HCT116 (cell line): ENCODE data around the gene ARHGAP18. TPM values are rescaled to one million over a fixed set of nuclear protein-coding genes. Genes with fewer than 3 reads are reported as not detected.

Experiments
- ATAC-seq: fragments of 200-7000 bp; cut with Tn5 transposase; 2 replicates; pipeline ENCODE4 v1.9.1; 2020; ENCODE audit warnings: mild to moderate bottlenecking, moderate library complexity
- BruUV-seq: library from RNA; stranded (reverse); fragments of 400-500 nt; replicated peaks from 2 replicates; lab custom pipeline; 2021; lab: Mats Ljungman, UMichigan
- CTCF ChIA-PET: fragments of 300-600 bp; sonication (Branson Sonifier 250); formaldehyde crosslinking; loops from one replicate; lab custom pipeline; 2021; ENCODE audit warnings: antibody characterized with exemption; lab: Charles Lee
- POLR2A ChIA-PET: fragments of 300-600, 350-600 bp; sonication (Branson Sonifier 250); formaldehyde crosslinking; loops from one replicate; lab custom pipeline; 2021; ENCODE audit warnings: antibody characterized with exemption; lab: Charles Lee
- RAD21 ChIA-PET, 2 experiments: fragments of 300-600 bp; sonication (Branson Sonifier 250); formaldehyde crosslinking; loops; one replicate each; lab custom pipeline; 2023; ENCODE audit warnings: low total read pairs in 2 of 2; ENCODE audit not compliant: uncharacterized antibody in 2 of 2, unreplicated experiment in 2 of 2, low non-redundant PET in 1 of 2; lab: Charles Lee
- DNase-seq: peaks from one replicate; pipeline ENCODE4 v3.0.0-alpha.2; 2010; ENCODE audit warnings: low read depth, low spot score
- H2AFZ ChIP-seq: fragments of 200-600 bp; shearing (Covaris generic), sonication (generic); 2 replicates; pipeline ENCODE4 v1.6.1; 2017; ENCODE audit warnings: low read depth, mixed run types, mixed read lengths, antibody characterized with exemption, low read length; ENCODE audit not compliant: poor library complexity, severe bottlenecking
- H3K27ac ChIP-seq: 2 replicates; pipeline ENCODE4 v1.5.1; 2012; ENCODE audit warnings: low read depth, low read length
- H3K27me3 ChIP-seq: fragments of 200-600 bp; sonication (generic); 2 replicates; pipeline ENCODE4 v1.6.1; 2016; ENCODE audit warnings: mixed run types, low read length, mixed read lengths; ENCODE audit not compliant: insufficient read depth
- H3K36me3 ChIP-seq, 2 experiments: fragments of 200-500 bp in 1 of 2; fragments of 200-600 bp in 1 of 2; sonication (Bioruptor generic) in 1 of 2; sonication (generic) in 1 of 2; 2 replicates each; pipeline versions ENCODE4 v1.5.1 to v1.6.1; 2014 to 2016; ENCODE audit warnings: low read length in 2 of 2, inconsistent platforms in 1 of 2, mixed read lengths in 1 of 2, mixed run types in 1 of 2; ENCODE audit not compliant: insufficient read depth in 2 of 2, control insufficient read depth in 1 of 2
- H3K4me1 ChIP-seq, 2 experiments: fragments of 200-600 bp in 1 of 2; sonication (generic) in 1 of 2; 2 replicates each; pipeline versions ENCODE4 v1.5.1 to v1.6.1; 2012 to 2017; ENCODE audit warnings: low read length in 2 of 2, inconsistent platforms in 1 of 2, mild to moderate bottlenecking in 1 of 2, mixed read lengths in 1 of 2, mixed run types in 1 of 2, moderate library complexity in 1 of 2; ENCODE audit not compliant: insufficient read depth in 2 of 2, control insufficient read depth in 1 of 2
- H3K4me2 ChIP-seq: fragments of 200-600 bp; sonication (generic); 2 replicates; pipeline ENCODE4 v1.6.1; 2017; ENCODE audit warnings: mixed run types, low read length, mixed read lengths
- H3K4me3 ChIP-seq, 2 experiments: fragments of 200-600 bp in 1 of 2; sonication (generic) in 1 of 2; replicated peaks in 1 of 2; 2 replicates each; pipeline ENCODE4 v1.5.1; 2011 to 2016; ENCODE audit warnings: low read length in 2 of 2, control low read depth in 1 of 2, low read depth in 1 of 2, mild to moderate bottlenecking in 1 of 2, mixed read lengths in 1 of 2, mixed run types in 1 of 2
- H3K79me2 ChIP-seq: fragments of 200-600 bp; sonication (generic); 2 replicates; pipeline ENCODE4 v1.6.1; 2017; ENCODE audit warnings: mild to moderate bottlenecking, mixed run types, low read length, moderate library complexity, mixed read lengths; ENCODE audit not compliant: insufficient read depth
- H3K9ac ChIP-seq: fragments of 200-600 bp; sonication (generic); 2 replicates; pipeline ENCODE4 v1.6.1; 2016; ENCODE audit warnings: low read length, mixed read lengths
- H3K9me2 ChIP-seq: fragments of 200-600 bp; sonication (generic), shearing (Covaris generic); 2 replicates; pipeline ENCODE4 v1.6.1; 2017; ENCODE audit warnings: mixed run types, mild to moderate bottlenecking, moderate library complexity; ENCODE audit not compliant: insufficient read depth
- H3K9me3 ChIP-seq, 2 experiments: fragments of 200-500 bp in 1 of 2; fragments of 200-600 bp in 1 of 2; sonication (Bioruptor generic) in 1 of 2; sonication (generic) in 1 of 2; 2 replicates each; pipeline ENCODE4 v1.6.1; 2014 to 2017; ENCODE audit warnings: low read length in 2 of 2, mixed read lengths in 2 of 2, inconsistent platforms in 1 of 2, low read depth in 1 of 2, mild to moderate bottlenecking in 1 of 2, mixed run types in 1 of 2, moderate library complexity in 1 of 2; ENCODE audit not compliant: control insufficient read depth in 1 of 2, insufficient read depth in 1 of 2
- H4K20me1 ChIP-seq: fragments of 200-600 bp; sonication (generic), shearing (Covaris generic); 2 replicates; pipeline ENCODE4 v1.6.1; 2017; ENCODE audit warnings: mixed run types, mild to moderate bottlenecking, moderate library complexity; ENCODE audit not compliant: insufficient read depth
- CTCF ChIP-seq, 3 experiments: fragments of 200-600 bp in 1 of 3; sonication (generic) in 1 of 3; IDR thresholded peaks in 2 of 3; conservative IDR thresholded peaks in 1 of 3; 2 replicates each; pipeline ENCODE4 v1.5.1; 2012 to 2017; ENCODE audit warnings: low read depth in 2 of 3, low read length in 2 of 3, antibody characterized with exemption in 1 of 3, borderline replicate concordance in 1 of 3, control low read depth in 1 of 3, mild to moderate bottlenecking in 1 of 3, mixed read lengths in 1 of 3, mixed run types in 1 of 3, moderate library complexity in 1 of 3; ENCODE audit not compliant: insufficient read depth in 1 of 3
- EZH2phosphoT487 ChIP-seq: fragments of 200-600 bp; IDR thresholded peaks from 2 replicates; pipeline ENCODE4 v1.6.1; 2018; ENCODE audit warnings: antibody characterized with exemption, borderline replicate concordance
- JUND ChIP-seq: IDR thresholded peaks from 2 replicates; pipeline ENCODE4 v1.6.1; 2012
- POLR2AphosphoS5 ChIP-seq: IDR thresholded peaks from 2 replicates; pipeline ENCODE4 v1.6.1; 2011; ENCODE audit warnings: mild to moderate bottlenecking, low read depth, low read length, moderate library complexity
- RAD21 ChIP-seq: IDR thresholded peaks from 2 replicates; pipeline ENCODE4 v1.6.1; 2012; ENCODE audit warnings: low read depth, mild to moderate bottlenecking
- YY1 ChIP-seq: IDR thresholded peaks from 2 replicates; pipeline ENCODE4 v1.6.1; 2011; ENCODE audit warnings: low read length, low read depth, moderate library complexity, mild to moderate bottlenecking; ENCODE audit not compliant: insufficient replicate concordance; ENCODE audit errors: extremely low read depth
- ZFX ChIP-seq: fragments of 450-650 bp; IDR thresholded peaks from 2 replicates; pipeline ENCODE4 v1.6.1; 2017
- intact Hi-C: fragments of 100-400 bp; cut with micrococcal nuclease; formaldehyde crosslinking; loops from 2 replicates; pipeline ENCODE4 v1.10.0; 2022
- total RNA-seq: library from RNA; stranded (reverse); gene quantifications from one replicate; pipeline ENCODE4 v1.2.1, GENCODE V29; 2021; ENCODE audit not compliant: unreplicated experiment

Gene ARHGAP18
- total RNA-seq, 1 experiment from 2014 or later: 70.3 TPM

- TF ChIP-seq ZFX (no peak), EZH2phosphoT487 (no peak), JUND (no peak), YY1 (no peak)
Observed at GRCh38 chr6:129659590-129660345, 50.2 kb downstream of the ARHGAP18 start (continued).

- no peaks in the 10 kb centered on the region for H3K36me3 ChIP-seq
- TF ChIP-seq CTCF (IDR thresholded peaks at IDR 0.05 in 2 of 3, conservative IDR thresholded peaks at IDR 0.05 in 1 of 3; ENCODE audit: borderline replicate concordance in 1 of 3, insufficient read depth in 1 of 3, low read depth in 2 of 3, low read length in 2 of 3) (no peak), POLR2AphosphoS5 (no peak), RAD21 (no peak), ZFX (no peak)
- TF ChIP-seq, all 23 proteins: peak for 0
- H3K9me3 ChIP-seq: no peaks in the 10 kb centered on the region
- peaks cover 79 to 94% of the 10 kb centered on the region in 2 experiments for H3K4me1 ChIP-seq
- no peak for DNase-seq
- intact Hi-C loops: no loop called here
- H4K20me1 ChIP-seq: no peaks in the 10 kb centered on the region
- H3K9me2 ChIP-seq: no peaks in the 10 kb centered on the region
- H3K9ac ChIP-seq: no peak overlapping the region
- ChIA-PET CTCF (no interaction called here), POLR2A (no interaction called here), RAD21 (no interaction called here)
- no peak overlapping the region for H3K4me3 ChIP-seq
- H3K79me2 ChIP-seq: peaks cover 88% of the 10 kb centered on the region
- no TSS peak for BruUV-seq
- no peak overlapping the region for H2AFZ ChIP-seq
- H3K27ac ChIP-seq: peak overlapping the region; percentile 87; the same call in 1 of the 2 replicates
- no peak for ATAC-seq
- no peak overlapping the region for H3K4me2 ChIP-seq
- H3K27me3 ChIP-seq: no peaks in the 10 kb centered on the region
Observed at GRCh38 chr6:129659167-129659566, 50.8 kb downstream of the ARHGAP18 start.
